GM12878 (cell line): ENCODE data around the gene ZSCAN5C.

Experiments
- CBFB ChIP-seq: IDR thresholded peaks from 2 replicates; pipeline ENCODE4 v1.6.1; 2016; ENCODE audit warnings: antibody characterized with exemption, low read depth
- HDAC2 ChIP-seq: fragments of 200-600 bp; sonication (generic); IDR thresholded peaks from 2 replicates; pipeline ENCODE4 v1.6.1; 2017
- POLR2A ChIP-seq: IDR thresholded peaks from 2 replicates; pipeline ENCODE4 v1.6.1; 2011; ENCODE audit warnings: low read depth, mild to moderate bottlenecking, low read length
- RFX5 ChIP-seq: IDR thresholded peaks from 2 replicates; pipeline ENCODE4 v1.6.1; 2011; ENCODE audit warnings: low read depth, low read length, improper control_type of control experiment
- SIN3A ChIP-seq: IDR thresholded peaks from 2 replicates; pipeline ENCODE4 v1.6.1; 2012; ENCODE audit warnings: low read depth, low read length, improper control_type of control experiment
- SP1 ChIP-seq: IDR thresholded peaks from one replicate; pipeline ENCODE4 v1.6.1; 2011; ENCODE audit warnings: low read depth, low read length
- TF ChIP-seq, protein P1 (sequence below), 3 experiments: IDR thresholded peaks in 2 of 3; conservative IDR thresholded peaks in 1 of 3; 2 replicates each; pipeline ENCODE4 v1.5.1; 2011; ENCODE audit warnings: low read depth in 3 of 3, low read length in 3 of 3, mild to moderate bottlenecking in 3 of 3, control low read depth in 2 of 3, moderate library complexity in 2 of 3, inconsistent platforms in 1 of 3, mixed read lengths in 1 of 3; ENCODE audit not compliant: control insufficient read depth in 2 of 3, insufficient read depth in 1 of 3; ENCODE audit errors: extremely low read depth in 1 of 3
- TF ChIP-seq, protein P2 (sequence below): fragments of 150-350 bp; IDR thresholded peaks from 2 replicates; pipeline ENCODE4 v1.6.1; 2016; ENCODE audit warnings: low read depth, low read length
- TF ChIP-seq, protein P3 (sequence below): IDR thresholded peaks from 2 replicates; pipeline ENCODE4 v1.6.1; 2012; ENCODE audit warnings: low read depth, low read length, improper control_type of control experiment

DNA sequence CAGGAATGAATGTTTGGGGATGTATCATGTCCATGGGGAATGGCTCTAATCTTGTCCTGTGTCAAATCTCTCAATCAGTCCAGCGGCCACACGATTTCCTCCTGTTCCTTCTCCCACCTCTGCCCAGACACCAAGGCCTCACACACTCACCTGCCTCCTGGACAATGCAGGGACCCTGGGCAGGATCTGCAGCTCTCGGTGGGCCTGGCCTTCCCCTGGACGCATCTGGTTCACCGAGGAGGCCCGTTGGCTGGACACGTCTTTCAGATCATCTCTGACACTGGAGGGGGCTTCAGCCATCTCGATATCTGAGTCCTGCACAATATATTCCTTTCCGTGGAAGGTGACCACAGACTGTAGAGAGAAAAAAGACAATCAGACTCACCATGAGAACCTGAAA lies 21.4 kb downstream of the ZSCAN5C start:
- TF ChIP-seq HDAC2 (no peak), RFX5 (no peak), POLR2A (no peak), CBFB (no peak), SIN3A (no peak), SP1 (no peak)
- TF ChIP-seq, protein P1, sequence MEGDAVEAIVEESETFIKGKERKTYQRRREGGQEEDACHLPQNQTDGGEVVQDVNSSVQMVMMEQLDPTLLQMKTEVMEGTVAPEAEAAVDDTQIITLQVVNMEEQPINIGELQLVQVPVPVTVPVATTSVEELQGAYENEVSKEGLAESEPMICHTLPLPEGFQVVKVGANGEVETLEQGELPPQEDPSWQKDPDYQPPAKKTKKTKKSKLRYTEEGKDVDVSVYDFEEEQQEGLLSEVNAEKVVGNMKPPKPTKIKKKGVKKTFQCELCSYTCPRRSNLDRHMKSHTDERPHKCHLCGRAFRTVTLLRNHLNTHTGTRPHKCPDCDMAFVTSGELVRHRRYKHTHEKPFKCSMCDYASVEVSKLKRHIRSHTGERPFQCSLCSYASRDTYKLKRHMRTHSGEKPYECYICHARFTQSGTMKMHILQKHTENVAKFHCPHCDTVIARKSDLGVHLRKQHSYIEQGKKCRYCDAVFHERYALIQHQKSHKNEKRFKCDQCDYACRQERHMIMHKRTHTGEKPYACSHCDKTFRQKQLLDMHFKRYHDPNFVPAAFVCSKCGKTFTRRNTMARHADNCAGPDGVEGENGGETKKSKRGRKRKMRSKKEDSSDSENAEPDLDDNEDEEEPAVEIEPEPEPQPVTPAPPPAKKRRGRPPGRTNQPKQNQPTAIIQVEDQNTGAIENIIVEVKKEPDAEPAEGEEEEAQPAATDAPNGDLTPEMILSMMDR (IDR thresholded peaks at IDR 0.05 in 2 of 3, conservative IDR thresholded peaks at IDR 0.05 in 1 of 3; ENCODE audit: control insufficient read depth in 2 of 3, extremely low read depth in 1 of 3, insufficient read depth in 1 of 3, low read depth in 3 of 3, low read length in 3 of 3): no peak
- TF ChIP-seq, protein P2, sequence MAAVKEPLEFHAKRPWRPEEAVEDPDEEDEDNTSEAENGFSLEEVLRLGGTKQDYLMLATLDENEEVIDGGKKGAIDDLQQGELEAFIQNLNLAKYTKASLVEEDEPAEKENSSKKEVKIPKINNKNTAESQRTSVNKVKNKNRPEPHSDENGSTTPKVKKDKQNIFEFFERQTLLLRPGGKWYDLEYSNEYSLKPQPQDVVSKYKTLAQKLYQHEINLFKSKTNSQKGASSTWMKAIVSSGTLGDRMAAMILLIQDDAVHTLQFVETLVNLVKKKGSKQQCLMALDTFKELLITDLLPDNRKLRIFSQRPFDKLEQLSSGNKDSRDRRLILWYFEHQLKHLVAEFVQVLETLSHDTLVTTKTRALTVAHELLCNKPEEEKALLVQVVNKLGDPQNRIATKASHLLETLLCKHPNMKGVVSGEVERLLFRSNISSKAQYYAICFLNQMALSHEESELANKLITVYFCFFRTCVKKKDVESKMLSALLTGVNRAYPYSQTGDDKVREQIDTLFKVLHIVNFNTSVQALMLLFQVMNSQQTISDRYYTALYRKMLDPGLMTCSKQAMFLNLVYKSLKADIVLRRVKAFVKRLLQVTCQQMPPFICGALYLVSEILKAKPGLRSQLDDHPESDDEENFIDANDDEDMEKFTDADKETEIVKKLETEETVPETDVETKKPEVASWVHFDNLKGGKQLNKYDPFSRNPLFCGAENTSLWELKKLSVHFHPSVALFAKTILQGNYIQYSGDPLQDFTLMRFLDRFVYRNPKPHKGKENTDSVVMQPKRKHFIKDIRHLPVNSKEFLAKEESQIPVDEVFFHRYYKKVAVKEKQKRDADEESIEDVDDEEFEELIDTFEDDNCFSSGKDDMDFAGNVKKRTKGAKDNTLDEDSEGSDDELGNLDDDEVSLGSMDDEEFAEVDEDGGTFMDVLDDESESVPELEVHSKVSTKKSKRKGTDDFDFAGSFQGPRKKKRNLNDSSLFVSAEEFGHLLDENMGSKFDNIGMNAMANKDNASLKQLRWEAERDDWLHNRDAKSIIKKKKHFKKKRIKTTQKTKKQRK: no peak
- TF ChIP-seq, protein P3, sequence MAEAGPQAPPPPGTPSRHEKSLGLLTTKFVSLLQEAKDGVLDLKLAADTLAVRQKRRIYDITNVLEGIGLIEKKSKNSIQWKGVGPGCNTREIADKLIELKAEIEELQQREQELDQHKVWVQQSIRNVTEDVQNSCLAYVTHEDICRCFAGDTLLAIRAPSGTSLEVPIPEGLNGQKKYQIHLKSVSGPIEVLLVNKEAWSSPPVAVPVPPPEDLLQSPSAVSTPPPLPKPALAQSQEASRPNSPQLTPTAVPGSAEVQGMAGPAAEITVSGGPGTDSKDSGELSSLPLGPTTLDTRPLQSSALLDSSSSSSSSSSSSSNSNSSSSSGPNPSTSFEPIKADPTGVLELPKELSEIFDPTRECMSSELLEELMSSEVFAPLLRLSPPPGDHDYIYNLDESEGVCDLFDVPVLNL: no peak
